Activated CD8-positive, alpha-beta memory T cell treated with anti-CD3 and anti-CD28 coated beads for 48 hours (primary cell): Measurements from ENCODE around the gene RNF126.

Experiments
- DNase-seq, 3 experiments: peaks; one replicate each; pipeline ENCODE4 v3.0.0-alpha.2; 2020; ENCODE audit warnings: low read depth in 2 of 3, low spot score in 2 of 3

The RNF126 gene

GRCh38 chr19:647566-648284, 15.3 kb downstream of the RNF126 start:
- no peak for DNase-seq

- no peak for DNase-seq
Measured at GRCh38 chr19:646779-647565, 16.0 kb downstream of the RNF126 start.

- no peak for DNase-seq
Measured at GRCh38 chr19:645912-646778, 16.9 kb downstream of the RNF126 start.

GRCh38 chr19:644789-645188, 18.2 kb downstream of the RNF126 start:
- no peak for DNase-seq

GRCh38 chr19:644363-644762, 18.7 kb downstream of the RNF126 start:
- DNase-seq: no peak

- DNase-seq: no peak
Measured at GRCh38 chr19:643736-644135, 19.3 kb downstream of the RNF126 start.

GRCh38 chr19:642767-643727, 20.0 kb downstream of the RNF126 start:
- DNase-seq: no peak

GRCh38 chr19:641702-642101, 21.3 kb downstream of the RNF126 start:
- DNase-seq: no peak

GRCh38 chr19:640606-641189, 22.3 kb downstream of the RNF126 start:
- DNase-seq: no peak

GRCh38 chr19:640161-640558, 22.9 kb downstream of the RNF126 start:
- DNase-seq: no peak

- DNase-seq: peak; percentile 87 to 91 (median 89)
Measured at GRCh38 chr19:639253-640160, 23.5 kb downstream of the RNF126 start, which contains the start of gene FGF22. Gene FGF22, plus strand, starts transcription at chr19:639879. Its CDS starts 47 bp downstream, at chr19:639926.

GRCh38 chr19:638906-639252, 24.1 kb downstream of the RNF126 start:
- DNase-seq: no peak

- DNase-seq: no peak
Measured at GRCh38 chr19:634975-635652, 27.9 kb downstream of the RNF126 start.

GRCh38 chr19:633786-634639, 29.0 kb downstream of the RNF126 start:
- DNase-seq: no peak

- DNase-seq: peak; percentile 81 to 96 (median 93)
Measured at GRCh38 chr19:633068-633785, 29.8 kb downstream of the RNF126 start, which contains the start of gene POLRMT. Gene POLRMT, minus strand, starts transcription at chr19:633537. Its CDS starts 25 bp downstream, at chr19:633512.

- DNase-seq: peak; percentile 28 to 40 (median 36)
Measured at GRCh38 chr19:632579-633067, 30.4 kb downstream of the RNF126 start.
